GM23248 (cell line): ENCODE data around the gene INHBE. TPM values are rescaled to one million over a fixed set of nuclear protein-coding genes. Genes with fewer than 3 reads are reported as not detected.

Experiments used
- DNase-seq: peaks from one replicate; pipeline ENCODE4 v3.0.0-alpha.2; 2015
- H2AFZ ChIP-seq: fragments of 200-600 bp; sonication (generic); 2 replicates; pipeline ENCODE4 v1.6.1; 2016; ENCODE audit warnings: antibody characterized with exemption
- H3F3A ChIP-seq: fragments of 200-600 bp; sonication (generic); 2 replicates; pipeline ENCODE4 v1.6.1; 2016; ENCODE audit warnings: mild to moderate bottlenecking, antibody characterized with exemption, mixed run types; ENCODE audit not compliant: insufficient read depth
- H3K27ac ChIP-seq: fragments of 200-600 bp; sonication (generic); 2 replicates; pipeline ENCODE4 v1.5.1; 2016; ENCODE audit warnings: mild to moderate bottlenecking
- H3K27me3 ChIP-seq: fragments of 200-600 bp; sonication (generic); replicated peaks from 2 replicates; pipeline ENCODE4 v1.6.1; 2016; ENCODE audit warnings: mild to moderate bottlenecking; ENCODE audit not compliant: insufficient read depth
- H3K36me3 ChIP-seq: fragments of 200-600 bp; sonication (generic); 2 replicates; pipeline ENCODE4 v1.6.1; 2016; ENCODE audit warnings: low read depth, mild to moderate bottlenecking
- H3K4me1 ChIP-seq: fragments of 200-600 bp; sonication (generic); 2 replicates; pipeline ENCODE4 v1.6.1; 2016; ENCODE audit warnings: mild to moderate bottlenecking; ENCODE audit not compliant: insufficient read depth
- H3K4me2 ChIP-seq: fragments of 200-600 bp; sonication (generic); one replicate; pipeline ENCODE4 v1.6.1; 2016; ENCODE audit warnings: mild to moderate bottlenecking; ENCODE audit not compliant: unreplicated experiment
- H3K4me3 ChIP-seq: fragments of 200-600 bp; sonication (generic); 2 replicates; pipeline ENCODE4 v1.5.1; 2016; ENCODE audit warnings: mild to moderate bottlenecking
- H3K79me2 ChIP-seq: fragments of 200-600 bp; sonication (generic); 2 replicates; pipeline ENCODE4 v1.6.1; 2016; ENCODE audit warnings: mild to moderate bottlenecking; ENCODE audit not compliant: insufficient read depth
- H3K9ac ChIP-seq: fragments of 200-600 bp; sonication (generic); 2 replicates; pipeline ENCODE4 v1.6.1; 2016; ENCODE audit warnings: mild to moderate bottlenecking
- H3K9me2 ChIP-seq: fragments of 200-600 bp; sonication (generic); 2 replicates; pipeline ENCODE4 v1.6.1; 2016; ENCODE audit warnings: mixed run types, mild to moderate bottlenecking, moderate library complexity; ENCODE audit not compliant: insufficient read depth
- H3K9me3 ChIP-seq: fragments of 200-600 bp; sonication (generic); one replicate; pipeline ENCODE4 v1.6.1; 2017; ENCODE audit warnings: low read depth
- H4K20me1 ChIP-seq: fragments of 200-600 bp; sonication (generic); 2 replicates; pipeline ENCODE4 v1.6.0; 2016; ENCODE audit not compliant: insufficient read depth
- EZH2 ChIP-seq: fragments of 200-600 bp; sonication (generic); IDR thresholded peaks from 2 replicates; pipeline ENCODE4 v1.6.1; 2018; ENCODE audit warnings: antibody characterized with exemption, mild to moderate bottlenecking; ENCODE audit not compliant: insufficient read depth, poor library complexity, severe bottlenecking
- EZH2phosphoT487 ChIP-seq: fragments of 200-600 bp; sonication (generic); IDR thresholded peaks from 2 replicates; pipeline ENCODE4 v1.6.1; 2018; ENCODE audit warnings: antibody characterized with exemption, moderate library complexity, mild to moderate bottlenecking, low read depth; ENCODE audit not compliant: insufficient read depth
- WGBS, 2 experiments: methylation state at CpG; one replicate each; pipeline ENCODE4 v1.1.6; 2015 to 2017; ENCODE audit warnings: low lambda C conversion rate in 2 of 2, low coverage in 1 of 2; ENCODE audit errors: missing lambda C conversion rate in 2 of 2; 5-methylcytosine and 5-hydroxymethylcytosine counted together
- in situ Hi-C: fragments of 300-500 bp; cut with MboI; formaldehyde crosslinking; loops from 2 replicates; pipeline ENCODE4 v1.15.0; 2020
- polyA plus RNA-seq: library from polyadenylated mRNA; unstranded; fragments of >200 nt; fragmentation: Nextera tagmentation; extraction: Ambion mirVana; gene quantifications from 2 replicates; pipeline ENCODE4 v1.2.1, GENCODE V29; 2016
- total RNA-seq: library from RNA; depleted of rRNA; stranded (reverse); fragments of >200 nt; shearing (Covaris generic); gene quantifications from 2 replicates; pipeline ENCODE4 v1.2.3, GENCODE V29; 2014

INHBE gene
- total and polyA plus RNA-seq, 2 experiments from 2014 or later: 0.24 to 0.65 TPM

DNA sequence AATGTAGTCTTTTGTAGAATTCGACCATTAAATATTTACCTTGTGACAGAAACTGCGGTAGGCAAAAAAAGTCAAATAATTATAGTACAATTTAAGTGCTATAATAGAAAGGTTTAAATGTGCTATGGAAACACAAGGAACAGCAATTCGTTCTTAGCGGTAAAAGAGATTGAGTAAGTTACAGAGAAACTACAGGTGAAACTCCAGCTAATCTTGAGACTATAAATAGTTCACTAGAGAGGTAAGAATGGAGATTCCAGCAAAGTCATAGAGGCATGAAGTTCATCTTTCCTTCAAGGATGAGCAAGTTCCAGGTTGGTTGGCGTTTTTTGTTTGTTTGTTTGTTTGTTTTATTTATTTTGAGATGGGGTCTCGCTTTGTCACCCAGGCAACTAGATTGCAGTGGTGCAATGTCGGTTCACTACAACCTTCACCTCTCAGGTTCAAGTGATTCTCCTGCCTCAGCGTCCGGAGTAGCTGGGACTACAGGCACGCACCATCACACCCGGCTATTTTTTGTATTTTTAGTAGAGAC is 23.4 kb upstream of the INHBE start:
- Histone ChIP-seq H3K4me2 (peak overlapping the region; percentile 97), H3K9me2 (no peaks in the 10 kb centered on the region), H3K4me1 (peaks cover 8% of the 10 kb centered on the region; the same call in 1 of the 2 replicates), H3K4me3 (peak overlapping the region; percentile 88), H4K20me1 (no peaks in the 10 kb centered on the region), H3K9ac (peak overlapping the region; percentile 92), H3K79me2 (peaks cover 35% of the 10 kb centered on the region), H3K9me3 (no peaks in the 10 kb centered on the region), H3K27me3 (no peaks in the 10 kb centered on the region), H3K36me3 (no peaks in the 10 kb centered on the region), H2AFZ (peak overlapping the region; percentile 94), H3F3A (peaks cover 11% of the 10 kb centered on the region), H3K27ac (peak overlapping the region; percentile 81)
- WGBS, 2 experiments: 91 to 94% methylated on average over 11 of the region's 11 CpGs
- no peak for TF ChIP-seq EZH2phosphoT487
- TF ChIP-seq EZH2: no peak
- no peak for DNase-seq
- in situ Hi-C loops: no loop called here

DNA sequence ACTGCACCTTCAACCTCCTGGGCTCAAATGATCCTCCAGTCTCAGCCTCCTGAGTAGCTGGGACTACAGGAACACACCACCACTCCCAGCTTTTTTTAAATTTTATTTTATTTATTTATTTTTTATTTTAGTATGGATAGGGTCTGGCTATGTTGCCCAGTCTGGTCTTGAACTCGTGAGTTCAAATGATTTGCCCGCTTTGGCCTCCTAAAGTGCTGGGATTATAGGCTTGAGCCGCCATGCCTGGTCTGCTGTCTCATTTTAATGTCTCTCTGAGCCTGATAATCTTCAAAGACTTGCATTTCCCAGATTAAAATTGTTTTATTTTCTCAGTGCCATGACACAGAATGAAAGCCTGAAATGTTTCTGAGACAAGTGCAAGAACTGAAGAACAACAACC is 21.7 kb upstream of the INHBE start:
- no peak overlapping the region for H3K4me3 ChIP-seq
- no peak overlapping the region for H3K9ac ChIP-seq
- H3K27ac ChIP-seq: no peak overlapping the region
- in situ Hi-C loops: no loop called here
- H3K79me2 ChIP-seq: peaks cover 19% of the 10 kb centered on the region
- H3K36me3 ChIP-seq: no peaks in the 10 kb centered on the region
- whole genome bisulfite sequencing, 2 experiments: 88 to 96% methylated on average over 3 of the region's 3 CpGs
- no peaks in the 10 kb centered on the region for H3K9me3 ChIP-seq
- no peaks in the 10 kb centered on the region for H3K27me3 ChIP-seq
- peaks cover 8% of the 10 kb centered on the region; the same call in 1 of the 2 replicates for H3K4me1 ChIP-seq
- H3K4me2 ChIP-seq: no peak overlapping the region
- H2AFZ ChIP-seq: no peak overlapping the region
- no peaks in the 10 kb centered on the region for H3K9me2 ChIP-seq
- H4K20me1 ChIP-seq: no peaks in the 10 kb centered on the region
- no peak for DNase-seq
- H3F3A ChIP-seq: peaks cover 11% of the 10 kb centered on the region
- TF ChIP-seq EZH2phosphoT487 (no peak), EZH2 (no peak)

- Histone ChIP-seq H3K27ac (no peak within 1 kb of the TSS), H3K9me2 (no peaks in the 10 kb centered on the region), H3K79me2 (peaks cover 6% of the 10 kb centered on the region), H3F3A (peaks cover 11% of the 10 kb centered on the region), H3K4me1 (peaks cover 4% of the 10 kb centered on the region; the same call in 1 of the 2 replicates), H4K20me1 (no peaks in the 10 kb centered on the region), H2AFZ (no peak within 1 kb of the TSS), H3K9ac (no peak within 1 kb of the TSS), H3K9me3 (no peaks in the 10 kb centered on the region), H3K4me2 (no peak within 1 kb of the TSS), H3K27me3 (no peaks in the 10 kb centered on the region), H3K4me3 (no peak within 1 kb of the TSS), H3K36me3 (no peaks in the 10 kb centered on the region)
- WGBS, 2 experiments: 80% methylated on average over 8 of the region's 8 CpGs
- no peak for DNase-seq
- in situ Hi-C loops: no loop called here
- no peak for TF ChIP-seq EZH2phosphoT487
- no peak for TF ChIP-seq EZH2
Observed at GRCh38 chr12:57434517-57435223, 20.4 kb upstream of the INHBE start, which contains the start of gene INHBC. TSS of gene INHBC (plus strand) at chr12:57434784. CDS start at chr12:57434887, 103 bp downstream.

GRCh38 chr12:57435293-57435692 is 19.8 kb upstream of the INHBE start:
- Histone ChIP-seq H3K4me1 (peaks cover 4% of the 10 kb centered on the region; the same call in 1 of the 2 replicates), H3K9me2 (no peaks in the 10 kb centered on the region), H3K4me2 (no peak overlapping the region), H3K4me3 (no peak overlapping the region), H3F3A (peaks cover 6% of the 10 kb centered on the region; the same call in 1 of the 2 replicates), H3K27me3 (no peaks in the 10 kb centered on the region), H3K9ac (no peak overlapping the region), H4K20me1 (no peaks in the 10 kb centered on the region), H3K27ac (no peak overlapping the region), H2AFZ (no peak overlapping the region), H3K79me2 (no peaks in the 10 kb centered on the region), H3K9me3 (no peaks in the 10 kb centered on the region), H3K36me3 (no peaks in the 10 kb centered on the region)
- no peak for DNase-seq
- in situ Hi-C loops: no loop called here
- WGBS, 2 experiments: 54 to 65% methylated on average over 4 of the region's 4 CpGs
- TF ChIP-seq EZH2phosphoT487: no peak
